NCI-H345 (cell line): Measurements from ENCODE around the gene RSBN1L.
"Not testable (repeated sequence)": the region's sequence is repeated elsewhere in the genome, so short reads cannot be mapped to it uniquely, and the experiment has no call there.

Source experiments
- DNase-seq: peaks from one replicate; lab custom pipeline; 2025; lab: John Stamatoyannopoulos, UW

The RSBN1L gene

GRCh38 chr7:77770316-77770715, 74.1 kb downstream of the RSBN1L start:
- no peak for DNase-seq

- no peak for DNase-seq
Observed at GRCh38 chr7:77771901-77772300, 75.6 kb downstream of the RSBN1L start.

- DNase-seq = no peak
Observed at GRCh38 chr7:77778535-77778934, 82.3 kb downstream of the RSBN1L start.

GRCh38 chr7:77782383-77782782, 86.1 kb downstream of the RSBN1L start:
- DNase-seq = no peak

GRCh38 chr7:77783111-77783510, 86.9 kb downstream of the RSBN1L start:
- no peak for DNase-seq

GRCh38 chr7:77783545-77783944, 87.3 kb downstream of the RSBN1L start:
- DNase-seq = no peak

GRCh38 chr7:77784426-77784825, 88.2 kb downstream of the RSBN1L start:
- not testable (repeated sequence) for DNase-seq

GRCh38 chr7:77786018-77786417, 89.8 kb downstream of the RSBN1L start:
- no peak for DNase-seq

GRCh38 chr7:77786741-77787140, 90.5 kb downstream of the RSBN1L start:
- DNase-seq = no peak

GRCh38 chr7:77788327-77788902, 92.2 kb downstream of the RSBN1L start:
- DNase-seq = no peak

GRCh38 chr7:77791336-77791735, 95.1 kb downstream of the RSBN1L start:
- peak; percentile 71 for DNase-seq

GRCh38 chr7:77791956-77792355, 95.7 kb downstream of the RSBN1L start:
- no peak for DNase-seq

GRCh38 chr7:77794000-77794399, 97.7 kb downstream of the RSBN1L start:
- DNase-seq = no peak

- no peak for DNase-seq
Observed at GRCh38 chr7:77796109-77796508, 99.8 kb downstream of the RSBN1L start.

- no peak for DNase-seq
Observed at GRCh38 chr7:77796960-77797359, 100.7 kb downstream of the RSBN1L start.

- DNase-seq = peak; percentile 65
Observed at GRCh38 chr7:77797734-77798393, 101.6 kb downstream of the RSBN1L start.

- peak; percentile 100 for DNase-seq
Observed at GRCh38 chr7:77798394-77799077, 102.3 kb downstream of the RSBN1L start, which contains the start of the genes PHTF2 and TMEM60. PHTF2 (plus strand) TSS chr7:77798773. TMEM60 (minus strand) TSS chr7:77798434; CDS start chr7:77794373, 4,061 bp downstream.

- peak; percentile 24 for DNase-seq
Observed at GRCh38 chr7:77799078-77799964, 103.1 kb downstream of the RSBN1L start.

GRCh38 chr7:77800158-77800557, 103.9 kb downstream of the RSBN1L start:
- no peak for DNase-seq

GRCh38 chr7:77800730-77801129, 104.5 kb downstream of the RSBN1L start:
- DNase-seq = no peak

- no peak for DNase-seq
Observed at GRCh38 chr7:77802557-77803405, 106.5 kb downstream of the RSBN1L start.
